BJ (cell line): ENCODE results near the gene PSG2. TPM values are rescaled to one million over a fixed set of nuclear protein-coding genes. Genes with fewer than 3 reads are reported as not detected.
"Not testable (repeated sequence)": the region's sequence is repeated elsewhere in the genome, so short reads cannot be mapped to it uniquely, and the experiment has no call there.

Experiments used
- CTCF ChIA-PET: fragments of 350-600 bp; formaldehyde crosslinking; extraction: SDS; loops from one replicate; lab custom pipeline; 2021; ENCODE audit warnings: antibody characterized with exemption, inconsistent platforms; lab: Yijun Ruan, JAX
- POLR2A ChIA-PET: fragments of 300-600 bp; sonication (Branson Sonifier 250); formaldehyde crosslinking; extraction: SDS; loops from one replicate; lab custom pipeline; 2021; ENCODE audit warnings: antibody characterized with exemption; lab: Charles Lee
- DNase-seq: peaks from one replicate; pipeline ENCODE4 v3.0.0-alpha.2; 2011; ENCODE audit warnings: low read depth
- H3K27me3 ChIP-seq: 2 replicates; pipeline ENCODE4 v1.6.0; 2011; ENCODE audit warnings: low read length; ENCODE audit not compliant: control insufficient read depth, insufficient read depth
- H3K36me3 ChIP-seq: 2 replicates; pipeline ENCODE4 v1.5.1; 2011; ENCODE audit warnings: low read length; ENCODE audit not compliant: control insufficient read depth, insufficient read depth
- H3K4me3 ChIP-seq: 2 replicates; pipeline ENCODE4 v1.5.1; 2011; ENCODE audit warnings: low read depth, mild to moderate bottlenecking, control low read depth, low read length
- polyA plus RNA-seq: library from polyadenylated mRNA; depleted of rRNA; stranded (reverse); fragments of >200 nt; gene quantifications from 2 replicates; pipeline ENCODE4 v1.2.3, GENCODE V29; 2011; rRNA removed

Gene PSG2
- polyA plus RNA-seq, 1 experiment: 3.9 TPM

DNA sequence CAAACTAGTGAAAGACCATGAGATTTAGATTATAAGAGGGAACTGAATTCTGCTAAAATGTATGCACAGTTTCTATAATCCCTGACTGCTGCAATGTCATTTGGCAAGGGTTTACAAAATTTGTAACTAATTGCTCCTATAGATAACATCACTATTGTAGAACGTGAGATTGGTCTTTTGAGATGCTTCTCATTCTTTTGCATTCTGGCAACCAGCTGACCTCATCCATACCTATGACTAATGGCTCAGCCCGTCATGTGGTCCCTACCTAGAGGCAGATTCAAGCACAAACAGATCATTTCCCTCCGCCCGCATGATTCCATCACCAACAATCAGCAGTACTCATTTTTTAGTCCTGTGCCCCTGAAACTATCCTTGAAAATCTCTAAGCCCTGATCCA, 60.4 kb downstream of the PSG2 start:
- not testable (repeated sequence) for H3K27me3 ChIP-seq, H3K36me3 ChIP-seq, H3K4me3 ChIP-seq
- DNase-seq: peak; percentile 92
- CTCF ChIA-PET: interaction anchor here (1.1 kb wide), 1 partner anchor 79 kb away, joined by 3 read pairs; no protein-coding TSS in a partner anchor
- POLR2A ChIA-PET: interaction anchor here (0.6 to 1.5 kb wide), 2 partner anchors 17 to 262 kb away, joined by 4 read pairs; no protein-coding TSS in a partner anchor

GRCh38 chr19:43021629-43022028, 60.9 kb downstream of the PSG2 start:
- H3K27me3 ChIP-seq, H3K36me3 ChIP-seq, H3K4me3 ChIP-seq: not testable (repeated sequence)
- CTCF ChIA-PET: interaction anchor here (0.8 to 1.1 kb wide), 2 partner anchors 58 to 79 kb away, joined by 3 read pairs; no protein-coding TSS in a partner anchor
- DNase-seq: peak; percentile 86
- POLR2A ChIA-PET: interaction anchor here (0.6 to 1.5 kb wide), 4 partner anchors 17 to 261 kb away, joined by 3 to 4 read pairs (median 4); no protein-coding TSS in a partner anchor

- DNase-seq, H3K4me3 ChIP-seq, H3K27me3 ChIP-seq, POLR2A ChIA-PET, H3K36me3 ChIP-seq, CTCF ChIA-PET: not testable (repeated sequence)
Observed at GRCh38 chr19:43019588-43019987, 62.9 kb downstream of the PSG2 start.

Other genes starting within 250 kb of the PSG2 start
- 14.4 and 17.1 TPM in 2 replicates for gene PSG1, start 203.0 kb downstream of the PSG2 start, polyA plus RNA-seq
- 1.0 and 1.5 TPM in 2 replicates for gene PSG6, start 164.8 kb downstream of the PSG2 start, polyA plus RNA-seq
- gene PSG7, start 145.5 kb downstream of the PSG2 start, polyA plus RNA-seq: 0.16 and 0.17 TPM in 2 replicates
- 0.80 and 0.83 TPM in 2 replicates for gene PSG11, start 56.2 kb downstream of the PSG2 start, polyA plus RNA-seq
- gene PSG5, start 103.8 kb upstream of the PSG2 start, polyA plus RNA-seq: 674 and 893 TPM in 2 replicates
- 5.7 and 5.8 TPM in 2 replicates for gene PSG4, start 122.9 kb upstream of the PSG2 start, polyA plus RNA-seq
- gene PSG9, start 186.8 kb upstream of the PSG2 start, polyA plus RNA-seq: 5.5 and 8.6 TPM in 2 replicates